ENCODE results near the gene NUDT17. TPM values are rescaled to one million over a fixed set of nuclear protein-coding genes. Genes with fewer than 3 reads are reported as not detected.

The NUDT17 gene
- total and polyA plus RNA-seq, 9 of the 15 experiments (the other 6 are each of a cell fraction or from before 2014, with no cell fraction given) = 2.1 to 10.0 (median 6.1) TPM

DNA sequence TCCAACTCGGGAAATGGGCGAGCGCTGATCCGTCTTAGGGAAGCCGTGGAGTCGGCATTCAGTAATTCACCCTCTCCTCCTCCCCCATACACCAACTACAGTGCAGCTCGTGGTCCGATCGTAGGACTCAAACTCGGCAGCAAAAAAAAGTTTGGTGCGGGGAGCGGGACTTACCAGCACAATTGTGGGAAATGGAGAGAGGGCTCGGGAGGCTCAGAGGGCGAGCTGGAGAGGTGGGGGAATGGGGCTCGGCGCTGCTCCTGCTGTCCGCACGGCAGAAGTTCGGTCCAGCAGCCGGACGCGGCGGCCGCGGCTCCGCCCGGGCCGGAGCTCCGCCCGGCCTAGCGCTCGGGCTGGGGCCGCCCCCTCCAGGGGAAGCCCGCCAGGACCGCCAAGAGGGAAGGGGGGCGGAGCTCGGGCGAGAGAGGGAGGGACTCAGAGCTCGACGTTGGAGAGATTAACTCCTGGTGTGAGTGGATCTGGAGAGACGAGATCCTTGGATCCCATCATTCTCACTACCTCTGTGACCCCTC, 14.1 kb downstream of the NUDT17 start (continued):
- TF ChIP-seq FOXA3 (CRISPR knock-in tag; conservative IDR thresholded peaks at IDR 0.05 in 1 of 2, IDR thresholded peaks at IDR 0.05 in 1 of 2) = no peak
- TF ChIP-seq SMAD2 (IDR thresholded peaks at IDR 0.05; ENCODE audit: low read depth, low read length) = no peak
- TF ChIP-seq NBN (IDR thresholded peaks at IDR 0.05; ENCODE audit: low read depth) = 0 out of 2 replicates have a peak, but pooled peaks have one; percentile 12
- TF ChIP-seq, protein P1, sequence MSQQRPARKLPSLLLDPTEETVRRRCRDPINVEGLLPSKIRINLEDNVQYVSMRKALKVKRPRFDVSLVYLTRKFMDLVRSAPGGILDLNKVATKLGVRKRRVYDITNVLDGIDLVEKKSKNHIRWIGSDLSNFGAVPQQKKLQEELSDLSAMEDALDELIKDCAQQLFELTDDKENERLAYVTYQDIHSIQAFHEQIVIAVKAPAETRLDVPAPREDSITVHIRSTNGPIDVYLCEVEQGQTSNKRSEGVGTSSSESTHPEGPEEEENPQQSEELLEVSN (IDR thresholded peaks at IDR 0.05; ENCODE audit: borderline replicate concordance in 1 of 2, extremely low read depth in 1 of 2, insufficient read depth in 1 of 2, insufficient read length in 1 of 2, low read depth in 1 of 2, low read length in 1 of 2, poor library complexity in 1 of 2, severe bottlenecking in 1 of 2) = peak in 1 of 2 experiments; percentile 34
- TF ChIP-seq ZNF263 (CRISPR knock-in tag; IDR thresholded peaks at IDR 0.05; ENCODE audit: borderline replicate concordance) = 0 out of 2 replicates have a peak, but pooled peaks have one; percentile 12
- TF ChIP-seq MTA3 (IDR thresholded peaks at IDR 0.05; ENCODE audit: borderline replicate concordance) = 0 out of 2 replicates have a peak, but pooled peaks have one; percentile 35
- TF ChIP-seq, protein P2, sequence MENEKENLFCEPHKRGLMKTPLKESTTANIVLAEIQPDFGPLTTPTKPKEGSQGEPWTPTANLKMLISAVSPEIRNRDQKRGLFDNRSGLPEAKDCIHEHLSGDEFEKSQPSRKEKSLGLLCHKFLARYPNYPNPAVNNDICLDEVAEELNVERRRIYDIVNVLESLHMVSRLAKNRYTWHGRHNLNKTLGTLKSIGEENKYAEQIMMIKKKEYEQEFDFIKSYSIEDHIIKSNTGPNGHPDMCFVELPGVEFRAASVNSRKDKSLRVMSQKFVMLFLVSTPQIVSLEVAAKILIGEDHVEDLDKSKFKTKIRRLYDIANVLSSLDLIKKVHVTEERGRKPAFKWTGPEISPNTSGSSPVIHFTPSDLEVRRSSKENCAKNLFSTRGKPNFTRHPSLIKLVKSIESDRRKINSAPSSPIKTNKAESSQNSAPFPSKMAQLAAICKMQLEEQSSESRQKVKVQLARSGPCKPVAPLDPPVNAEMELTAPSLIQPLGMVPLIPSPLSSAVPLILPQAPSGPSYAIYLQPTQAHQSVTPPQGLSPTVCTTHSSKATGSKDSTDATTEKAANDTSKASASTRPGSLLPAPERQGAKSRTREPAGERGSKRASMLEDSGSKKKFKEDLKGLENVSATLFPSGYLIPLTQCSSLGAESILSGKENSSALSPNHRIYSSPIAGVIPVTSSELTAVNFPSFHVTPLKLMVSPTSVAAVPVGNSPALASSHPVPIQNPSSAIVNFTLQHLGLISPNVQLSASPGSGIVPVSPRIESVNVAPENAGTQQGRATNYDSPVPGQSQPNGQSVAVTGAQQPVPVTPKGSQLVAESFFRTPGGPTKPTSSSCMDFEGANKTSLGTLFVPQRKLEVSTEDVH (IDR thresholded peaks at IDR 0.05; ENCODE audit: low read depth, partially characterized antibody) = no peak
- TF ChIP-seq TRIM24 (IDR thresholded peaks at IDR 0.05) = no peak
- TF ChIP-seq, protein P3, sequence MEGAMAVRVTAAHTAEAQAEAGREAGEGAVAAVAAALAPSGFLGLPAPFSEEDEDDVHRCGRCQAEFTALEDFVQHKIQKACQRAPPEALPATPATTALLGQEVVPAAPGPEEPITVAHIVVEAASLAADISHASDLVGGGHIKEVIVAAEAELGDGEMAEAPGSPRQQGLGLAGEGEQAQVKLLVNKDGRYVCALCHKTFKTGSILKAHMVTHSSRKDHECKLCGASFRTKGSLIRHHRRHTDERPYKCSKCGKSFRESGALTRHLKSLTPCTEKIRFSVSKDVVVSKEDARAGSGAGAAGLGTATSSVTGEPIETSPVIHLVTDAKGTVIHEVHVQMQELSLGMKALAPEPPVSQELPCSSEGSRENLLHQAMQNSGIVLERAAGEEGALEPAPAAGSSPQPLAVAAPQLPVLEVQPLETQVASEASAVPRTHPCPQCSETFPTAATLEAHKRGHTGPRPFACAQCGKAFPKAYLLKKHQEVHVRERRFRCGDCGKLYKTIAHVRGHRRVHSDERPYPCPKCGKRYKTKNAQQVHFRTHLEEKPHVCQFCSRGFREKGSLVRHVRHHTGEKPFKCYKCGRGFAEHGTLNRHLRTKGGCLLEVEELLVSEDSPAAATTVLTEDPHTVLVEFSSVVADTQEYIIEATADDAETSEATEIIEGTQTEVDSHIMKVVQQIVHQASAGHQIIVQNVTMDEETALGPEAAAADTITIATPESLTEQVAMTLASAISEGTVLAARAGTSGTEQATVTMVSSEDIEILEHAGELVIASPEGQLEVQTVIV (CRISPR knock-in tag; IDR thresholded peaks at IDR 0.05; ENCODE audit: borderline replicate concordance) = no peak
- no peak for TF ChIP-seq CHD1 (IDR thresholded peaks at IDR 0.05; ENCODE audit: low read length)
- TF ChIP-seq, protein P4, sequence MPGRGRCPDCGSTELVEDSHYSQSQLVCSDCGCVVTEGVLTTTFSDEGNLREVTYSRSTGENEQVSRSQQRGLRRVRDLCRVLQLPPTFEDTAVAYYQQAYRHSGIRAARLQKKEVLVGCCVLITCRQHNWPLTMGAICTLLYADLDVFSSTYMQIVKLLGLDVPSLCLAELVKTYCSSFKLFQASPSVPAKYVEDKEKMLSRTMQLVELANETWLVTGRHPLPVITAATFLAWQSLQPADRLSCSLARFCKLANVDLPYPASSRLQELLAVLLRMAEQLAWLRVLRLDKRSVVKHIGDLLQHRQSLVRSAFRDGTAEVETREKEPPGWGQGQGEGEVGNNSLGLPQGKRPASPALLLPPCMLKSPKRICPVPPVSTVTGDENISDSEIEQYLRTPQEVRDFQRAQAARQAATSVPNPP (IDR thresholded peaks at IDR 0.05; ENCODE audit: borderline replicate concordance, insufficient read depth, insufficient read length) = no peak
- no peak; the same call in 1 of the 2 replicates for TF ChIP-seq DPF2 (IDR thresholded peaks at IDR 0.05)
- TF ChIP-seq USF2 (CRISPR knock-in tag; IDR thresholded peaks at IDR 0.05) = no peak
- TF ChIP-seq RBM34 (IDR thresholded peaks at IDR 0.05; ENCODE audit: borderline replicate concordance, insufficient read depth, low read length) = no peak
- no peak for TF ChIP-seq ZBTB49 (CRISPR knock-in tag; IDR thresholded peaks at IDR 0.05; ENCODE audit: borderline replicate concordance)
